Liver (tissue), 9 donors: ENCODE results near the gene KIAA1755. TPM values are rescaled to one million over a fixed set of nuclear protein-coding genes. Genes with fewer than 3 reads are reported as not detected.

Experiments
- DNase-seq: peaks from one replicate; pipeline ENCODE4 v3.0.0-alpha.2; 2017; ENCODE audit warnings: low spot score
- H3K27ac ChIP-seq, 2 donors: one replicate each; pipeline ENCODE4 v1.7.0; 2013; ENCODE audit warnings: inconsistent platforms in 2 of 2, low read length in 2 of 2, control low read depth in 1 of 2, low read depth in 1 of 2, mild to moderate bottlenecking in 1 of 2
- H3K27me3 ChIP-seq, 4 donors: one replicate each; pipeline versions ENCODE4 v1.6.1 to v1.7.0; 2013; ENCODE audit warnings: low read length in 3 of 4, inconsistent platforms in 1 of 4, mild to moderate bottlenecking in 1 of 4, moderate library complexity in 1 of 4; ENCODE audit not compliant: control insufficient read depth in 4 of 4, insufficient read depth in 4 of 4
- H3K36me3 ChIP-seq, 4 donors: one replicate each; pipeline versions ENCODE4 v1.6.1 to v1.7.0; 2013; ENCODE audit warnings: low read length in 3 of 4, mild to moderate bottlenecking in 3 of 4, low read depth in 1 of 4, moderate library complexity in 1 of 4; ENCODE audit not compliant: control insufficient read depth in 4 of 4, insufficient read depth in 3 of 4
- H3K4me1 ChIP-seq, 4 donors: one replicate each; pipeline versions ENCODE4 v1.6.1 to v1.7.0; 2013; ENCODE audit warnings: low read length in 3 of 4, mild to moderate bottlenecking in 3 of 4, moderate library complexity in 1 of 4; ENCODE audit not compliant: control insufficient read depth in 4 of 4, insufficient read depth in 4 of 4
- H3K4me3 ChIP-seq, 3 donors: one replicate each; pipeline versions ENCODE4 v1.6.1 to v1.7.0; 2013; ENCODE audit warnings: low read length in 3 of 3, control low read depth in 1 of 3, low read depth in 1 of 3, mild to moderate bottlenecking in 1 of 3
- H3K9ac ChIP-seq, 2 donors: one replicate each; pipeline ENCODE4 v1.7.0; 2013; ENCODE audit warnings: low read length in 2 of 2, mild to moderate bottlenecking in 2 of 2, moderate library complexity in 2 of 2, control low read depth in 1 of 2, low read depth in 1 of 2
- H3K9me3 ChIP-seq, 4 donors: one replicate each; pipeline versions ENCODE4 v1.6.1 to v1.7.0; 2013; ENCODE audit warnings: low read length in 3 of 4; ENCODE audit not compliant: control insufficient read depth in 4 of 4
- CTCF ChIP-seq: fragments of 150-350 bp; IDR thresholded peaks from 2 replicates; pipeline ENCODE4 v1.5.1; 2017; ENCODE audit warnings: improper control_type of control experiment, low read depth, low read length; ENCODE audit not compliant: missing input control
- EGR1 ChIP-seq, 2 donors: IDR thresholded peaks; 2 replicates each; pipeline ENCODE4 v1.6.1; 2016 to 2018; ENCODE audit warnings: antibody characterized with exemption in 2 of 2, low read depth in 2 of 2
- FOXA1 ChIP-seq: IDR thresholded peaks from 2 replicates; pipeline ENCODE4 v1.6.1; 2016; ENCODE audit warnings: antibody characterized with exemption
- GABPA ChIP-seq, 2 donors: IDR thresholded peaks in 1 of 2; conservative IDR thresholded peaks in 1 of 2; 2 replicates each; pipeline ENCODE4 v1.6.1; 2016; ENCODE audit warnings: antibody characterized with exemption in 2 of 2, mild to moderate bottlenecking in 1 of 2, moderate library complexity in 1 of 2
- HNF4A ChIP-seq, 2 donors: conservative IDR thresholded peaks; 2 replicates each; pipeline ENCODE4 v1.6.1; 2016; ENCODE audit warnings: antibody characterized with exemption in 2 of 2, mild to moderate bottlenecking in 2 of 2
- HNF4G ChIP-seq: IDR thresholded peaks from 2 replicates; pipeline ENCODE4 v1.6.1; 2016; ENCODE audit warnings: antibody characterized with exemption
- JUND ChIP-seq, 2 donors: IDR thresholded peaks; 2 replicates each; pipeline ENCODE4 v1.6.1; 2016; ENCODE audit warnings: antibody characterized with exemption in 2 of 2
- NR2F2 ChIP-seq: IDR thresholded peaks from 2 replicates; pipeline ENCODE4 v1.6.1; 2016; ENCODE audit warnings: antibody characterized with exemption
- REST ChIP-seq: IDR thresholded peaks from 2 replicates; pipeline ENCODE4 v1.6.1; 2016; ENCODE audit warnings: antibody characterized with exemption, mild to moderate bottlenecking
- RXRA ChIP-seq, 2 donors: IDR thresholded peaks; 2 replicates each; pipeline ENCODE4 v1.6.1; 2017 to 2018; ENCODE audit warnings: antibody characterized with exemption in 2 of 2, mild to moderate bottlenecking in 1 of 2
- TAF1 ChIP-seq: conservative IDR thresholded peaks from 2 replicates; pipeline ENCODE4 v1.6.1; 2016; ENCODE audit warnings: antibody characterized with exemption, mild to moderate bottlenecking
- YY1 ChIP-seq: IDR thresholded peaks from 2 replicates; pipeline ENCODE4 v1.6.1; 2016; ENCODE audit warnings: antibody characterized with exemption, mild to moderate bottlenecking
- ZBTB33 ChIP-seq: IDR thresholded peaks from 2 replicates; pipeline ENCODE4 v1.6.1; 2016; ENCODE audit warnings: antibody characterized with exemption
- WGBS: extraction: QIAGEN DNeasy Blood & Tissue Kit; methylation state at CpG from one replicate; pipeline ENCODE4 v1.1.7; 2013; 5-methylcytosine and 5-hydroxymethylcytosine counted together
- polyA plus RNA-seq, 2 donors: library from polyadenylated mRNA; stranded (reverse) in 1 of 2; unstranded in 1 of 2; fragments of 200-250 nt in 1 of 2; fragments of >200 nt in 1 of 2; fragmentation: Nextera tagmentation in 1 of 2; extraction: Ambion mirVana in 1 of 2; gene quantifications; one replicate each; pipeline versions ENCODE4 v1.2.1 to v1.2.3, GENCODE V29; 2013 to 2015
- total RNA-seq, 2 donors: library from RNA; depleted of rRNA; stranded (reverse); fragments of >200 nt; gene quantifications; one replicate each; pipeline ENCODE4 v1.2.3, GENCODE V29; 2014
- donor health status: healthy.
- donor health status: healthy.
- donor health status: healthy.
- donor health status: healthy.
- donor health status: healthy.

KIAA1755 gene
- total and polyA plus RNA-seq, 4 donors = 0.09 to 1.4 (median 0.81) TPM

GRCh38 chr20:38210741-38211140 lies 49.8 kb downstream of the KIAA1755 start:
- H3K27ac ChIP-seq = no peak overlapping the region
- no peaks in the 10 kb centered on the region for H3K36me3 ChIP-seq
- no peak overlapping the region for H3K4me3 ChIP-seq
- no peaks in the 10 kb centered on the region for H3K9me3 ChIP-seq
- no peak overlapping the region for H3K9ac ChIP-seq
- no peak for DNase-seq
- TF ChIP-seq RXRA (IDR thresholded peaks at IDR 0.05) (no peak), JUND (IDR thresholded peaks at IDR 0.05) (no peak), HNF4G (no peak), FOXA1 (no peak), ZBTB33 (no peak), HNF4A (conservative IDR thresholded peaks at IDR 0.05) (no peak), GABPA (IDR thresholded peaks at IDR 0.05 in 1 of 2, conservative IDR thresholded peaks at IDR 0.05 in 1 of 2) (no peak), CTCF (no peak), EGR1 (IDR thresholded peaks at IDR 0.05; ENCODE audit: low read depth in 2 of 2) (no peak), TAF1 (no peak), NR2F2 (no peak)
- no peaks in the 10 kb centered on the region for H3K4me1 ChIP-seq
- no peaks in the 10 kb centered on the region for H3K27me3 ChIP-seq
- 75% methylated on average over 6 of the region's 6 CpGs for WGBS

- Histone ChIP-seq H3K27me3 (no peaks in the 10 kb centered on the region), H3K9ac (no peak overlapping the region), H3K9me3 (no peaks in the 10 kb centered on the region), H3K27ac (no peak overlapping the region), H3K36me3 (no peaks in the 10 kb centered on the region), H3K4me3 (no peak overlapping the region), H3K4me1 (no peaks in the 10 kb centered on the region)
- TF ChIP-seq FOXA1 (no peak), GABPA (IDR thresholded peaks at IDR 0.05 in 1 of 2, conservative IDR thresholded peaks at IDR 0.05 in 1 of 2) (no peak), ZBTB33 (no peak), NR2F2 (no peak), YY1 (no peak), EGR1 (IDR thresholded peaks at IDR 0.05; ENCODE audit: low read depth in 2 of 2) (no peak), REST (no peak), RXRA (IDR thresholded peaks at IDR 0.05) (no peak), HNF4G (no peak), CTCF (no peak)
- 93% methylated on average over 3 of the region's 3 CpGs for WGBS
- no peak for DNase-seq
These were observed 50.7 kb downstream of the KIAA1755 start for GRCh38 chr20:38209736-38210405.
